Upper lobe of right lung (tissue), 1 donor: ENCODE results near the gene ING3. TPM values are rescaled to one million over a fixed set of nuclear protein-coding genes. Genes with fewer than 3 reads are reported as not detected.
"Not testable (repeated sequence)": the region's sequence is repeated elsewhere in the genome, so short reads cannot be mapped to it uniquely, and the experiment has no call there.

Experiments
- ATAC-seq: fragments of 200-7000 bp; cut with Tn5 transposase; one replicate; pipeline ENCODE4 v1.9.1; 2020; ENCODE audit warnings: mild to moderate bottlenecking, moderate library complexity
- DNase-seq: peaks from one replicate; pipeline ENCODE4 v3.0.0-alpha.2; 2020
- H3K27ac ChIP-seq: fragments of 200-600 bp; one replicate; pipeline ENCODE4 v1.8.0; 2022
- H3K27me3 ChIP-seq: fragments of 200-600 bp; one replicate; pipeline ENCODE4 v1.8.0; 2022; ENCODE audit warnings: mild to moderate bottlenecking
- H3K36me3 ChIP-seq: fragments of 200-600 bp; one replicate; pipeline ENCODE4 v1.8.0; 2022
- H3K4me1 ChIP-seq: fragments of 200-600 bp; one replicate; pipeline ENCODE4 v1.8.0; 2022
- H3K4me3 ChIP-seq: fragments of 200-600 bp; one replicate; pipeline ENCODE4 v1.8.0; 2022; ENCODE audit warnings: mild to moderate bottlenecking
- H3K9me3 ChIP-seq: fragments of 200-600 bp; one replicate; pipeline ENCODE4 v1.8.0; 2022
- intact Hi-C: fragments of 100-400 bp; cut with DNase I; formaldehyde crosslinking; loops from one replicate; pipeline ENCODE4 v1.11.0; 2022
- total RNA-seq: library from RNA; stranded (reverse); fragmentation: NEBNext Ultra II Directional; extraction: Animal tissue kit (Norgen Biotek cat#: 25700); gene quantifications from one replicate; pipeline ENCODE4 v1.2.1, GENCODE V29; 2021
- TF ChIP-seq, protein P1 (sequence below): fragments of 200-600 bp; IDR thresholded peaks from one replicate; pipeline ENCODE4 v1.8.0; 2022; ENCODE audit warnings: antibody characterized with exemption
- donor health status: DM: no; HTN: yes; CAD: no; lungs with severe emphysema.

ING3 gene
- total RNA-seq, 1 donor from 2014 or later = 17.9 TPM

- Histone ChIP-seq H3K4me3 (no peak overlapping the region), H3K4me1 (peaks cover 15% of the 10 kb centered on the region), H3K9me3 (no peaks in the 10 kb centered on the region), H3K36me3 (no peaks in the 10 kb centered on the region), H3K27ac (no peak overlapping the region), H3K27me3 (no peaks in the 10 kb centered on the region)
- no peak for ATAC-seq
- DNase-seq = no peak
- intact Hi-C loops = no loop called here
- TF ChIP-seq, protein P1, sequence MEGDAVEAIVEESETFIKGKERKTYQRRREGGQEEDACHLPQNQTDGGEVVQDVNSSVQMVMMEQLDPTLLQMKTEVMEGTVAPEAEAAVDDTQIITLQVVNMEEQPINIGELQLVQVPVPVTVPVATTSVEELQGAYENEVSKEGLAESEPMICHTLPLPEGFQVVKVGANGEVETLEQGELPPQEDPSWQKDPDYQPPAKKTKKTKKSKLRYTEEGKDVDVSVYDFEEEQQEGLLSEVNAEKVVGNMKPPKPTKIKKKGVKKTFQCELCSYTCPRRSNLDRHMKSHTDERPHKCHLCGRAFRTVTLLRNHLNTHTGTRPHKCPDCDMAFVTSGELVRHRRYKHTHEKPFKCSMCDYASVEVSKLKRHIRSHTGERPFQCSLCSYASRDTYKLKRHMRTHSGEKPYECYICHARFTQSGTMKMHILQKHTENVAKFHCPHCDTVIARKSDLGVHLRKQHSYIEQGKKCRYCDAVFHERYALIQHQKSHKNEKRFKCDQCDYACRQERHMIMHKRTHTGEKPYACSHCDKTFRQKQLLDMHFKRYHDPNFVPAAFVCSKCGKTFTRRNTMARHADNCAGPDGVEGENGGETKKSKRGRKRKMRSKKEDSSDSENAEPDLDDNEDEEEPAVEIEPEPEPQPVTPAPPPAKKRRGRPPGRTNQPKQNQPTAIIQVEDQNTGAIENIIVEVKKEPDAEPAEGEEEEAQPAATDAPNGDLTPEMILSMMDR = no peak
Observed at GRCh38 chr7:121002048-121002756, 51.6 kb downstream of the ING3 start.

GRCh38 chr7:121002757-121003200 is 52.2 kb downstream of the ING3 start:
- Histone ChIP-seq H3K4me3 (no peak overlapping the region), H3K9me3 (no peaks in the 10 kb centered on the region), H3K27ac (no peak overlapping the region), H3K27me3 (no peaks in the 10 kb centered on the region), H3K36me3 (no peaks in the 10 kb centered on the region), H3K4me1 (peaks cover 15% of the 10 kb centered on the region)
- DNase-seq = no peak
- intact Hi-C loops = no loop called here
- TF ChIP-seq, protein P1 = no peak
- no peak for ATAC-seq

DNA sequence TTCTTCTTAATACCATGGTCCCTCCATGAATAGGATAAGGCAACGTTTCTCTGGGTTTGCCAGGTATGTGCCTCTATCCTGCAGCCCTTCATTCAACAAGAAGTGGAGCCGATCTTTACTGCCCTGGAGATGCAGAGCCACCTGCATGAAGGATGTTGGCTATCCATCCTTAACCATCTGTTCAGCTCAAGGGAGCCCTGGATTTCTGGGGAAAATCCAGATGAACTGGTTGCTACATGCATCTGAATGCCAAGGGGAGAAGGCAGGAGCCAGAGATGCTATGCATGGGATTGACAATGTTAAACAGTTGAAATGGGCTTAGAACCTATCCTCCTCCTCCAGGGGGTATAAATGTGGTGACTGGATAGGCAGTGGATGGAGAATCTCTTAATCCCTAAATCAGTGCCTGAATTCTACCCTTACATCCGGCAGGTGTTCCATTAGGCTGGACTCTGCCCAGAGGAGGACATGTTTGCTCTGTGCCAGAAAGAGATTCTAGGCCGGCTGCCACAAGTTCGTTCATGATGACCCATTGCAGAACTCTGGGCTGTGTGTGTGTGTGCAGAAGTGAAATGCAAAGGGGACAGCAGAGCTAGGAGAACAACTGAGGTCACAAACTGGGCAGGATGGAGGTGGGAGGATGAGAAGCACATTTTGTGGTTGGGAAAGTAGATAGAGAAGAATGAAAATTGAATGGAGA is 53.6 kb downstream of the ING3 start:
- peaks cover 15% of the 10 kb centered on the region for H3K4me1 ChIP-seq
- no peaks in the 10 kb centered on the region for H3K27me3 ChIP-seq
- intact Hi-C loops = no loop called here
- TF ChIP-seq, protein P1 = no peak
- no peaks in the 10 kb centered on the region for H3K36me3 ChIP-seq
- no peaks in the 10 kb centered on the region for H3K9me3 ChIP-seq
- H3K27ac ChIP-seq = no peak overlapping the region
- no peak for ATAC-seq
- no peak for DNase-seq
- no peak overlapping the region for H3K4me3 ChIP-seq

- DNase-seq, ATAC-seq, H3K9me3 ChIP-seq, intact Hi-C loops, H3K27ac ChIP-seq, H3K4me3 ChIP-seq, H3K36me3 ChIP-seq, H3K27me3 ChIP-seq, H3K4me1 ChIP-seq: not testable (repeated sequence)
Observed at GRCh38 chr7:121005058-121005457, 54.5 kb downstream of the ING3 start.

- ATAC-seq = no peak
- Histone ChIP-seq H3K36me3 (no peaks in the 10 kb centered on the region), H3K27ac (no peak overlapping the region), H3K4me3 (no peak overlapping the region), H3K9me3 (no peaks in the 10 kb centered on the region), H3K4me1 (peaks cover 3% of the 10 kb centered on the region), H3K27me3 (no peaks in the 10 kb centered on the region)
- TF ChIP-seq, protein P1 = no peak
- intact Hi-C loops = no loop called here
- DNase-seq = no peak
Observed at GRCh38 chr7:121005996-121006584, 55.5 kb downstream of the ING3 start.

- Histone ChIP-seq H3K27me3 (no peaks in the 10 kb centered on the region), H3K36me3 (no peaks in the 10 kb centered on the region), H3K4me3 (no peak overlapping the region), H3K27ac (no peak overlapping the region), H3K4me1 (peaks cover 3% of the 10 kb centered on the region), H3K9me3 (no peaks in the 10 kb centered on the region)
- TF ChIP-seq, protein P1 = no peak
- ATAC-seq = no peak
- no peak for DNase-seq
- intact Hi-C loops = no loop called here
Observed at GRCh38 chr7:121006711-121007315, 56.2 kb downstream of the ING3 start.
